Pons (tissue), 1 donor: ENCODE data around the gene B4GALT7.

Experiments used
- DNase-seq: peaks from one replicate; pipeline ENCODE4 v3.0.0-alpha.2; 2016; ENCODE audit warnings: low spot score

Gene B4GALT7

GRCh38 chr5:177594071-177594470 lies 5.9 kb upstream of the B4GALT7 start:
- no peak for DNase-seq

GRCh38 chr5:177595026-177595585 lies 4.8 kb upstream of the B4GALT7 start:
- no peak for DNase-seq

GRCh38 chr5:177595991-177596774 lies 3.7 kb upstream of the B4GALT7 start:
- DNase-seq, result no peak

GRCh38 chr5:177596775-177597238 lies 3.1 kb upstream of the B4GALT7 start:
- no peak for DNase-seq

- no peak for DNase-seq
Observed at GRCh38 chr5:177598477-177598876, 1.5 kb upstream of the B4GALT7 start.

- peak; percentile 47 for DNase-seq
Observed at GRCh38 chr5:177600508-177601018, 631 bp downstream of the B4GALT7 start.

- no peak for DNase-seq
Observed at GRCh38 chr5:177601126-177601525, 1.2 kb downstream of the B4GALT7 start.

- no peak for DNase-seq
Observed at GRCh38 chr5:177601577-177602457, 1.9 kb downstream of the B4GALT7 start.

- DNase-seq, result no peak
Observed at GRCh38 chr5:177602458-177602830, 2.5 kb downstream of the B4GALT7 start.

GRCh38 chr5:177603631-177604030 lies 3.7 kb downstream of the B4GALT7 start:
- no peak for DNase-seq

GRCh38 chr5:177604116-177604521 lies 4.2 kb downstream of the B4GALT7 start:
- DNase-seq, result no peak

- no peak for DNase-seq
Observed at GRCh38 chr5:177604656-177605055, 4.7 kb downstream of the B4GALT7 start.

GRCh38 chr5:177605078-177605477 lies 5.1 kb downstream of the B4GALT7 start:
- DNase-seq, result no peak

- no peak for DNase-seq
Observed at GRCh38 chr5:177605667-177606066, 5.7 kb downstream of the B4GALT7 start.

GRCh38 chr5:177606071-177607051 lies 6.4 kb downstream of the B4GALT7 start:
- DNase-seq, result no peak

- DNase-seq, result no peak
Observed at GRCh38 chr5:177607115-177607451, 7.2 kb downstream of the B4GALT7 start.

- DNase-seq, result peak; percentile 62
Observed at GRCh38 chr5:177607452-177608192, 7.7 kb downstream of the B4GALT7 start.

GRCh38 chr5:177608243-177609075 lies 8.5 kb downstream of the B4GALT7 start:
- DNase-seq, result no peak
